ENCODE data around the gene CSF3R.
"Not testable (repeated sequence)": the region's sequence is repeated elsewhere in the genome, so short reads cannot be mapped to it uniquely, and the experiment has no call there.

Gene CSF3R

GRCh38 chr1:36481091-36481490, 1.6 kb downstream of the CSF3R start:
- no peak for DNase-seq

- DNase-seq: no peak
These were observed 2.6 kb downstream of the CSF3R start for GRCh38 chr1:36480161-36480560.

- peak in 2 of 3 donors; percentile 17 to 43 for DNase-seq
These were observed 3.1 kb downstream of the CSF3R start for GRCh38 chr1:36479505-36480051.

- not testable (repeated sequence) for DNase-seq
These were observed 5.1 kb downstream of the CSF3R start for GRCh38 chr1:36477615-36478014.

- DNase-seq: no peak
These were observed 5.8 kb downstream of the CSF3R start for GRCh38 chr1:36476945-36477344.

- no peak for DNase-seq
These were observed 6.7 kb downstream of the CSF3R start for GRCh38 chr1:36475910-36476604.

GRCh38 chr1:36475341-36475740, 7.4 kb downstream of the CSF3R start:
- DNase-seq: no peak

- no peak for DNase-seq
These were observed 10.1 kb downstream of the CSF3R start for GRCh38 chr1:36472656-36473055.

- DNase-seq: no peak
These were observed 10.7 kb downstream of the CSF3R start for GRCh38 chr1:36471830-36472641.

- DNase-seq: no peak
These were observed 13.6 kb downstream of the CSF3R start for GRCh38 chr1:36469163-36469562.

- peak in 1 of 3 donors; percentile 15 for DNase-seq
These were observed 14.8 kb downstream of the CSF3R start for GRCh38 chr1:36467700-36468455.

GRCh38 chr1:36467027-36467410, 15.7 kb downstream of the CSF3R start:
- DNase-seq: no peak

- DNase-seq: peak in 1 of 3 donors; percentile 16
These were observed 16.2 kb downstream of the CSF3R start for GRCh38 chr1:36466370-36467026.

- no peak for DNase-seq
These were observed 16.9 kb downstream of the CSF3R start for GRCh38 chr1:36465731-36466369.

GRCh38 chr1:36464605-36465393, 17.9 kb downstream of the CSF3R start:
- DNase-seq: peak in 1 of 3 donors; percentile 13

GRCh38 chr1:36463803-36464604, 18.7 kb downstream of the CSF3R start, which contains the start of gene MRPS15:
TSS of gene MRPS15 (minus strand) at chr1:36464384. CDS start at chr1:36464275, 109 bp downstream.
- DNase-seq: peak; percentile 97 to 98 (median 97)

GRCh38 chr1:36463463-36463802, 19.3 kb downstream of the CSF3R start:
- no peak for DNase-seq

GRCh38 chr1:36458910-36459309, 23.8 kb downstream of the CSF3R start:
- DNase-seq: peak; percentile 63 to 66 (median 65)

GRCh38 chr1:36457691-36458090, 25.0 kb downstream of the CSF3R start:
- DNase-seq: peak in 2 of 3 donors; percentile 18

GRCh38 chr1:36456391-36456928, 26.3 kb downstream of the CSF3R start:
- no peak for DNase-seq
